Endothelial cell of umbilical vein (primary cell): ENCODE data around the gene ZNF407. TPM values are rescaled to one million over a fixed set of nuclear protein-coding genes. Genes with fewer than 3 reads are reported as not detected.

Source experiments
- BruUV-seq: library from RNA; stranded (reverse); fragments of 400-500 nt; replicated peaks from 2 replicates; lab custom pipeline; 2021; lab: Mats Ljungman, UMichigan
- CTCF ChIA-PET: fragments of 300-600, 350-600 bp; sonication (Branson Sonifier 250); formaldehyde crosslinking; loops from one replicate; lab custom pipeline; 2021; ENCODE audit warnings: antibody characterized with exemption, inconsistent platforms; lab: Charles Lee
- POLR2A ChIA-PET: fragments of 300-600, 350-600 bp; sonication (Branson Sonifier 250); formaldehyde crosslinking; loops from one replicate; lab custom pipeline; 2021; ENCODE audit warnings: antibody characterized with exemption, inconsistent platforms; lab: Charles Lee
- DNase-seq: peaks from one replicate; pipeline ENCODE4 v3.0.0-alpha.2; 2011; ENCODE audit warnings: low read depth, low spot score
- FAIRE-seq: peaks from 2 replicates; lab custom pipeline; 2011; peaks lifted over from hg19 to GRCh38; lab: Jason Lieb, UNC
- H2AFZ ChIP-seq: 2 replicates; pipeline ENCODE4 v1.6.0; 2012; ENCODE audit warnings: low read depth, low read length, control low read depth, inconsistent platforms
- H3K27ac ChIP-seq: 2 replicates; pipeline ENCODE4 v1.5.1; 2011; ENCODE audit warnings: low read depth, mild to moderate bottlenecking, control low read depth, low read length, moderate library complexity; ENCODE audit not compliant: insufficient read depth
- H3K27me3 ChIP-seq, 2 experiments: 2 replicates each; pipeline versions ENCODE4 v1.6.0 to v1.6.1; 2011; ENCODE audit warnings: low read length in 2 of 2, mixed read lengths in 1 of 2; ENCODE audit not compliant: control insufficient read depth in 2 of 2, insufficient read depth in 2 of 2
- H3K36me3 ChIP-seq, 2 experiments: 2 replicates in 1 of 2; 3 replicates in 1 of 2; pipeline ENCODE4 v1.5.1; 2011; ENCODE audit warnings: low read length in 2 of 2, mild to moderate bottlenecking in 1 of 2, moderate library complexity in 1 of 2; ENCODE audit not compliant: control insufficient read depth in 2 of 2, insufficient read depth in 2 of 2; ENCODE audit errors: extremely low read depth in 1 of 2
- H3K4me1 ChIP-seq: 3 replicates; pipeline ENCODE4 v1.5.1; 2011; ENCODE audit warnings: mild to moderate bottlenecking, low read length; ENCODE audit not compliant: control insufficient read depth, insufficient read depth; ENCODE audit errors: extremely low read depth
- H3K4me2 ChIP-seq: 2 replicates; pipeline ENCODE4 v1.6.1; 2011; ENCODE audit warnings: low read length, control low read depth, mixed read lengths; ENCODE audit not compliant: insufficient read depth
- H3K4me3 ChIP-seq, 3 experiments: fragments of 200-600 bp in 1 of 3; sonication (generic), shearing (Covaris generic) in 1 of 3; replicated peaks in 1 of 3; 2 replicates each; pipeline ENCODE4 v1.5.1; 2011 to 2016; ENCODE audit warnings: control low read depth in 3 of 3, low read length in 3 of 3, mild to moderate bottlenecking in 2 of 3, inconsistent platforms in 1 of 3, low read depth in 1 of 3, moderate library complexity in 1 of 3; ENCODE audit not compliant: insufficient read depth in 1 of 3
- H3K79me2 ChIP-seq: 2 replicates; pipeline ENCODE4 v1.6.0; 2012; ENCODE audit warnings: low read length, inconsistent platforms; ENCODE audit not compliant: control insufficient read depth, insufficient read depth
- H3K9ac ChIP-seq: replicated peaks from 2 replicates; pipeline ENCODE3; 2011; ENCODE audit warnings: low read length, control low read depth; ENCODE audit not compliant: insufficient read depth; ENCODE audit errors: extremely low read depth
- H3K9me1 ChIP-seq: replicated peaks from 3 replicates; pipeline ENCODE4 v1.6.0; 2011; ENCODE audit warnings: mild to moderate bottlenecking, low read length; ENCODE audit not compliant: control insufficient read depth, insufficient read depth; ENCODE audit errors: extremely low read depth
- H3K9me3 ChIP-seq: replicated peaks from 2 replicates; pipeline ENCODE4 v1.5.1; 2012; ENCODE audit warnings: low read length, inconsistent platforms; ENCODE audit not compliant: control insufficient read depth, insufficient read depth
- H4K20me1 ChIP-seq: replicated peaks from 2 replicates; pipeline ENCODE3; 2011; ENCODE audit warnings: mild to moderate bottlenecking, low read length; ENCODE audit not compliant: control insufficient read depth, insufficient read depth; ENCODE audit errors: extremely low read depth
- CTCF ChIP-seq, 2 donors: IDR thresholded peaks; 1 replicate in 1 of 2; 2 replicates in 1 of 2; pipeline ENCODE4 v1.5.1; 2011; ENCODE audit warnings: low read length in 2 of 2, mild to moderate bottlenecking in 2 of 2, moderate library complexity in 2 of 2, control low read depth in 1 of 2, inconsistent platforms in 1 of 2, low read depth in 1 of 2; ENCODE audit not compliant: insufficient read depth in 1 of 2; ENCODE audit errors: extremely low read depth in 1 of 2
- EZH2 ChIP-seq: IDR thresholded peaks from 2 replicates; pipeline ENCODE4 v1.6.1; 2012; ENCODE audit warnings: borderline replicate concordance, low read depth, mild to moderate bottlenecking, moderate library complexity, low read length, inconsistent platforms; ENCODE audit not compliant: severe bottlenecking
- FOS ChIP-seq: IDR thresholded peaks from 2 replicates; pipeline ENCODE4 v1.6.1; 2011; ENCODE audit warnings: mild to moderate bottlenecking, low read length, moderate library complexity, borderline replicate concordance; ENCODE audit not compliant: insufficient read depth
- GATA2 ChIP-seq: IDR thresholded peaks from 2 replicates; pipeline ENCODE4 v1.7.0; 2011; ENCODE audit warnings: low read depth, mild to moderate bottlenecking, moderate library complexity, mixed read lengths, low read length; ENCODE audit not compliant: insufficient read length, insufficient read depth
- JUN ChIP-seq: IDR thresholded peaks from 2 replicates; pipeline ENCODE4 v1.6.1; 2011; ENCODE audit warnings: borderline replicate concordance, low read depth; ENCODE audit not compliant: insufficient read length, insufficient read depth
- MAX ChIP-seq: IDR thresholded peaks from 2 replicates; pipeline ENCODE4 v1.6.1; 2011; ENCODE audit not compliant: insufficient read depth, insufficient read length
- MYC ChIP-seq: IDR thresholded peaks from one replicate; pipeline ENCODE4 v1.6.1; 2011; ENCODE audit warnings: mild to moderate bottlenecking, low read depth, low read length
- POLR2A ChIP-seq: IDR thresholded peaks from 2 replicates; pipeline ENCODE4 v1.6.1; 2012; ENCODE audit warnings: low read depth, mild to moderate bottlenecking, control low read depth, low read length
- POLR2AphosphoS5 ChIP-seq: IDR thresholded peaks from 2 replicates; pipeline ENCODE4 v1.6.1; 2012; ENCODE audit warnings: low read depth, mild to moderate bottlenecking, control low read depth, low read length, moderate library complexity; ENCODE audit not compliant: insufficient read depth
- dilution Hi-C: fragments of 300-500 bp; cut with MboI; formaldehyde crosslinking; loops from one replicate; pipeline ENCODE4 v1.15.0; 2019; ENCODE audit warnings: low sequenced_read_pairs; ENCODE audit not compliant: extremely low pct_ligation_motif_present
- intact Hi-C: fragments of 100-400 bp; cut with micrococcal nuclease; formaldehyde crosslinking; loops from one replicate; pipeline ENCODE4 v1.10.0; 2022
- polyA plus RNA-seq, 4 experiments: library from polyadenylated mRNA; depleted of rRNA in 3 of 4; stranded (reverse) in 3 of 4; unstranded in 1 of 4; fragments of >200 nt; gene quantifications; 2 replicates each; pipeline versions ENCODE4 v1.2.1 to v1.2.3, GENCODE V29; 2011 to 2012; ENCODE audit warnings: missing spikeins in 1 of 4
- total RNA-seq: library from RNA; stranded (reverse); gene quantifications from 2 replicates; pipeline ENCODE4 v1.2.3, GENCODE V29; 2021

ZNF407 gene
- total and polyA plus RNA-seq, 2 donors (not counting 3 experiments of a cell fraction or from before 2014, with no cell fraction given) = 3.8 to 20.1 TPM

- Histone ChIP-seq H3K27ac (no peak overlapping the region), H3K9me1 (peaks cover 3% of the 10 kb centered on the region), H3K36me3 (no peaks in the 10 kb centered on the region), H2AFZ (no peak overlapping the region), H3K4me3 (no peak overlapping the region), H3K4me1 (no peaks in the 10 kb centered on the region), H3K9me3 (no peaks in the 10 kb centered on the region), H3K27me3 (no peaks in the 10 kb centered on the region), H3K9ac (no peak overlapping the region), H4K20me1 (no peaks in the 10 kb centered on the region), H3K4me2 (no peak overlapping the region), H3K79me2 (no peaks in the 10 kb centered on the region)
- intact Hi-C loops (no loop called here), dilution Hi-C loops (no loop called here)
- POLR2A ChIA-PET = no interaction called here
- CTCF ChIA-PET = interaction anchor here (1.0 kb wide), 1 partner anchor 28 kb away, joined by 4 read pairs; no protein-coding TSS in a partner anchor
- DNase-seq = no peak
- no TSS peak for BruUV-seq
- TF ChIP-seq POLR2A (no peak), EZH2 (no peak), MAX (no peak), FOS (no peak), POLR2AphosphoS5 (no peak), CTCF (IDR thresholded peaks at IDR 0.05; ENCODE audit: extremely low read depth in 1 of 2, insufficient read depth in 1 of 2, low read depth in 1 of 2, low read length in 2 of 2) (no peak), GATA2 (no peak), JUN (no peak), MYC (no peak)
- peak; percentile 26 for FAIRE-seq
These were observed 192.8 kb downstream of the ZNF407 start for GRCh38 chr18:74790451-74790850.
